Ishikawa (cell line): Measurements from ENCODE around the gene ZNF548.
A peak's percentile ranks its signal among the peaks of the same experiment; 100 is the strongest.

ENCODE experiments used
- CEBPB ChIP-seq: IDR thresholded peaks from 2 replicates; pipeline ENCODE4 v1.6.1; 2012
- CREB1 ChIP-seq: IDR thresholded peaks from 2 replicates; pipeline ENCODE4 v1.6.1; 2012; ENCODE audit warnings: low read depth
- EGR1 ChIP-seq: IDR thresholded peaks from 2 replicates; pipeline ENCODE4 v1.6.1; 2012
- EP300 ChIP-seq: IDR thresholded peaks from 2 replicates; pipeline ENCODE4 v1.6.1; 2012; ENCODE audit warnings: borderline replicate concordance
- FOXM1 ChIP-seq: IDR thresholded peaks from 2 replicates; pipeline ENCODE4 v1.6.1; 2012; ENCODE audit warnings: low read depth, borderline replicate concordance
- NFIC ChIP-seq: IDR thresholded peaks from 2 replicates; pipeline ENCODE4 v1.6.1; 2012
- RAD21 ChIP-seq: IDR thresholded peaks from 2 replicates; pipeline ENCODE4 v1.6.1; 2012; ENCODE audit warnings: low read depth
- TAF1 ChIP-seq: IDR thresholded peaks from 2 replicates; pipeline ENCODE4 v1.6.1; 2012; ENCODE audit warnings: low read depth, mild to moderate bottlenecking
- TCF12 ChIP-seq: IDR thresholded peaks from 2 replicates; pipeline ENCODE4 v1.6.1; 2012; ENCODE audit warnings: low read depth
- TEAD4 ChIP-seq: IDR thresholded peaks from 2 replicates; pipeline ENCODE4 v1.6.1; 2012
- YY1 ChIP-seq: IDR thresholded peaks from 2 replicates; pipeline ENCODE4 v1.6.1; 2012; ENCODE audit warnings: low read depth
- TF ChIP-seq, protein P1 (sequence below): IDR thresholded peaks from 2 replicates; pipeline ENCODE4 v1.6.1; 2012
- TF ChIP-seq, protein P2 (sequence below): IDR thresholded peaks from 2 replicates; pipeline ENCODE4 v1.6.1; 2012; ENCODE audit warnings: low read depth, mild to moderate bottlenecking
- TF ChIP-seq, protein P3 (sequence below): IDR thresholded peaks from 2 replicates; pipeline ENCODE4 v1.6.1; 2012

DNA sequence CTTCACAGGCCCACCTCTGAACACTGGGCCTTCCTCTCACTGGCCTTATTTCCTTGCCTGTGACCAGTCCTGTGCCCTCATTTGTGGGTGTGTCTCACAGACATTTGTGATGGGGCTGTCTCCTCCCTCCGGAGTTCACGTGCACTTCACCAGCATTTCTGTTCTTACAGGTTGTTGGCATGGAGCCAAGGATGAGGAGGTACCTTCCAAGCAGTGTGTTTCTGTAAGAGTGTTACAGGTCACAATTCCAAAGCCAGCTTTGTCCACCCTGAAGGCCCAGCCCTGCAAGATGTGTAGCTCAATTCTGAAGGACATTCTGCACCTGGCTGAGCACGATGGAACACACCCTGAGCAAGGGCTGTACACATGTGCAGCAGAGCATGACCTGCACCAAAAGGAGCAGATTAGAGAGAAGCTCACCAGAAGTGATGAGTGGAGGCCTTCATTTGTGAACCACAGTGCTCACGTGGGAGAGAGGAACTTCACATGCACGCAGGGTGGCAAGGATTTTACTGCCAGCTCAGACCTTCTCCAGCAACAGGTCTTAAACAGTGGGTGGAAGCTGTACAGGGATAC is 53.6 kb downstream of the ZNF548 start:
- TF ChIP-seq CEBPB, result no peak
- TF ChIP-seq, protein P1, sequence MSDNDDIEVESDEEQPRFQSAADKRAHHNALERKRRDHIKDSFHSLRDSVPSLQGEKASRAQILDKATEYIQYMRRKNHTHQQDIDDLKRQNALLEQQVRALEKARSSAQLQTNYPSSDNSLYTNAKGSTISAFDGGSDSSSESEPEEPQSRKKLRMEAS, result no peak
- TF ChIP-seq, protein P2, sequence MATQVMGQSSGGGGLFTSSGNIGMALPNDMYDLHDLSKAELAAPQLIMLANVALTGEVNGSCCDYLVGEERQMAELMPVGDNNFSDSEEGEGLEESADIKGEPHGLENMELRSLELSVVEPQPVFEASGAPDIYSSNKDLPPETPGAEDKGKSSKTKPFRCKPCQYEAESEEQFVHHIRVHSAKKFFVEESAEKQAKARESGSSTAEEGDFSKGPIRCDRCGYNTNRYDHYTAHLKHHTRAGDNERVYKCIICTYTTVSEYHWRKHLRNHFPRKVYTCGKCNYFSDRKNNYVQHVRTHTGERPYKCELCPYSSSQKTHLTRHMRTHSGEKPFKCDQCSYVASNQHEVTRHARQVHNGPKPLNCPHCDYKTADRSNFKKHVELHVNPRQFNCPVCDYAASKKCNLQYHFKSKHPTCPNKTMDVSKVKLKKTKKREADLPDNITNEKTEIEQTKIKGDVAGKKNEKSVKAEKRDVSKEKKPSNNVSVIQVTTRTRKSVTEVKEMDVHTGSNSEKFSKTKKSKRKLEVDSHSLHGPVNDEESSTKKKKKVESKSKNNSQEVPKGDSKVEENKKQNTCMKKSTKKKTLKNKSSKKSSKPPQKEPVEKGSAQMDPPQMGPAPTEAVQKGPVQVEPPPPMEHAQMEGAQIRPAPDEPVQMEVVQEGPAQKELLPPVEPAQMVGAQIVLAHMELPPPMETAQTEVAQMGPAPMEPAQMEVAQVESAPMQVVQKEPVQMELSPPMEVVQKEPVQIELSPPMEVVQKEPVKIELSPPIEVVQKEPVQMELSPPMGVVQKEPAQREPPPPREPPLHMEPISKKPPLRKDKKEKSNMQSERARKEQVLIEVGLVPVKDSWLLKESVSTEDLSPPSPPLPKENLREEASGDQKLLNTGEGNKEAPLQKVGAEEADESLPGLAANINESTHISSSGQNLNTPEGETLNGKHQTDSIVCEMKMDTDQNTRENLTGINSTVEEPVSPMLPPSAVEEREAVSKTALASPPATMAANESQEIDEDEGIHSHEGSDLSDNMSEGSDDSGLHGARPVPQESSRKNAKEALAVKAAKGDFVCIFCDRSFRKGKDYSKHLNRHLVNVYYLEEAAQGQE, result no peak
- TF ChIP-seq, protein P3, sequence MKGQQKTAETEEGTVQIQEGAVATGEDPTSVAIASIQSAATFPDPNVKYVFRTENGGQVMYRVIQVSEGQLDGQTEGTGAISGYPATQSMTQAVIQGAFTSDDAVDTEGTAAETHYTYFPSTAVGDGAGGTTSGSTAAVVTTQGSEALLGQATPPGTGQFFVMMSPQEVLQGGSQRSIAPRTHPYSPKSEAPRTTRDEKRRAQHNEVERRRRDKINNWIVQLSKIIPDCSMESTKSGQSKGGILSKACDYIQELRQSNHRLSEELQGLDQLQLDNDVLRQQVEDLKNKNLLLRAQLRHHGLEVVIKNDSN, result no peak
- TF ChIP-seq EP300, result no peak
- TF ChIP-seq NFIC, result peak; percentile 61
- TF ChIP-seq RAD21, result no peak
- no peak for TF ChIP-seq TAF1
- TF ChIP-seq TEAD4, result no peak
- TF ChIP-seq CREB1, result no peak
- no peak for TF ChIP-seq YY1
- no peak for TF ChIP-seq TCF12
- TF ChIP-seq EGR1, result no peak
- no peak for TF ChIP-seq FOXM1
